ENCODE measurements around the gene GPR183. TPM values are rescaled to one million over a fixed set of nuclear protein-coding genes. Genes with fewer than 3 reads are reported as not detected.

The GPR183 gene
- total and polyA plus RNA-seq, 2 of the 8 experiments (the other 6 are each of a cell fraction or from before 2014, with no cell fraction given) = not detected

DNA sequence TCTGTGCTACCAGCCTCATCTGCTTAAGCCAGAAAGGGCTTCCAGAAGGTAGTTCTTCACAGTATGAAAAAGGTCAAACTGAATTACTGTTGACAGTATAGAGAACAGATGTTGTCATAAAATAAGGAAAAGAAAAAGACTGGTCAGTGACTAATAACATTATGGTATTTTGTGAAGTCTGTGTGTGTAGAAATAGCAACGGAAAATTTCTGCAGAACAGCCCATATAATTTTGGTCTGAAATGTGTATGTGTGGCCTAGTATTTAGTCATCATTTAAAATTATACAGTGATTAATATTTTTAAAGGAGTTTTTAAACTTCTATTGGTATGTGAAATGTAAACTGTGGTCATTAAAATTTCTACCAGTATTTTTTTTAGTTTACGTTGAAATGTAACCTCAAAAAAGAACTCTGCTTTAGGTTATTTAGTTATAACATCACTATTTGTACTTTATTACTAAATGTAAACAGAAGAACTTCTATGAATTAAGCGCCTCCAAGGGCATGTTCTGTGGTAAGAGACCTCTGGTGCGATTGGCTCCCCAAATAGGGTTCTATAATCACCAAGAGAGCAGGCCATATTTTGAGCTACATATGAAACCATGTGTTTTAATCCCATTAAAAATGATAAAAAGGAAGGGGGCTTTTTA lies 3.3 kb upstream of the GPR183 start:
- no peaks in the 10 kb centered on the region for H3K79me2 ChIP-seq (ENCODE audit: control insufficient read depth in 1 of 2, insufficient read depth in 2 of 2, low read length in 2 of 2)
- no peak overlapping the region for H2BK5ac ChIP-seq (ENCODE audit: low read depth, low read length)
- H3K4ac ChIP-seq (replicated peaks; ENCODE audit: insufficient read length, low read depth, low read length) = no peak overlapping the region
- H3K36me3 ChIP-seq (ENCODE audit: control insufficient read depth in 2 of 4, insufficient read depth in 4 of 4, low read length in 3 of 4) = no peaks in the 10 kb centered on the region; a peak in 1 of 8 replicates
- FAIRE-seq (no peak), DNase-seq (ENCODE audit: low read depth in 1 of 2, low spot score in 2 of 2) (no peak)
- H3K27ac ChIP-seq (ENCODE audit: low read depth, low read length) = no peak overlapping the region
- WGBS, 2 experiments (ENCODE audit: extremely low coverage in 1 of 2, insufficient coverage in 1 of 2, insufficient read length in 1 of 2, insufficient replicate concordance in 2 of 2, low coverage in 1 of 2, low lambda C conversion rate in 2 of 2, missing lambda C conversion rate in 1 of 2) = 85% methylated on average over 4 of the region's 4 CpGs; no CpG with 5 or more reads in 1 of the 2 experiments
- H4K5ac ChIP-seq (ENCODE audit: insufficient read length, low read depth, low read length) = no peak overlapping the region
- H4K20me1 ChIP-seq (replicated peaks in 1 of 2; ENCODE audit: control insufficient read depth in 1 of 2, insufficient read depth in 2 of 2, low read length in 2 of 2) = peaks cover 1 to 5% of the 10 kb centered on the region in 2 experiments
- no peak overlapping the region for H3K14ac ChIP-seq (ENCODE audit: insufficient read length)
- no peak overlapping the region for H3K18ac ChIP-seq (ENCODE audit: extremely low read depth, low read length)
- H3K4me1 ChIP-seq (replicated peaks in 1 of 4; ENCODE audit: control insufficient read depth in 3 of 4, insufficient read depth in 4 of 4, low read length in 3 of 4) = peaks cover 0 to 3% (median 0%) of the 10 kb centered on the region in 4 experiments; a peak in 1 of 7 replicates
- no peak overlapping the region for H3K4me3 ChIP-seq (ENCODE audit: extremely low read depth in 1 of 4, insufficient read depth in 2 of 4, low read depth in 3 of 4, low read length in 4 of 4)
- H2BK15ac ChIP-seq (ENCODE audit: low read length) = no peak overlapping the region
- H3K23ac ChIP-seq (ENCODE audit: insufficient read length) = no peak overlapping the region
- no peaks in the 10 kb centered on the region for H3K27me3 ChIP-seq (replicated peaks in 1 of 4; ENCODE audit: control insufficient read depth in 3 of 4, extremely low read depth in 1 of 4, insufficient read depth in 3 of 4, low read length in 3 of 4)
- H3K9ac ChIP-seq (replicated peaks in 1 of 4; ENCODE audit: extremely low read depth in 1 of 4, low read depth in 3 of 4, low read length in 3 of 4) = no peak overlapping the region
- H3K79me1 ChIP-seq (ENCODE audit: low read depth, low read length) = no peaks in the 10 kb centered on the region; the same call in 1 of the 2 replicates
- no peak overlapping the region for H2AFZ ChIP-seq (ENCODE audit: low read length)
- no peak overlapping the region for H2BK20ac ChIP-seq (ENCODE audit: low read length)
- H2BK120ac ChIP-seq (replicated peaks; ENCODE audit: low read depth, low read length) = no peak overlapping the region
- H3K56ac ChIP-seq (replicated peaks; ENCODE audit: insufficient read length, low read depth, low read length) = no peak overlapping the region
- no peaks in the 10 kb centered on the region for H3K23me2 ChIP-seq (ENCODE audit: low read depth, low read length)
- no peak overlapping the region for H2AK5ac ChIP-seq (ENCODE audit: low read depth, low read length)
- no peak overlapping the region for H4K8ac ChIP-seq (ENCODE audit: extremely low read depth, insufficient read depth, low read length)
- no peak overlapping the region for H4K91ac ChIP-seq (replicated peaks; ENCODE audit: insufficient read length, low read length)
- no peak overlapping the region for H3K4me2 ChIP-seq (ENCODE audit: insufficient read depth in 1 of 2, low read depth in 2 of 2, low read length in 2 of 2)
- H3K9me3 ChIP-seq (ENCODE audit: insufficient read depth in 2 of 2, low read depth in 1 of 2, low read length in 1 of 2) = no peaks in the 10 kb centered on the region
- CTCF ChIA-PET (ENCODE audit: partially characterized antibody) = no interaction called here
- POLR2A ChIA-PET (ENCODE audit: partially characterized antibody) = no interaction called here
- H2BK12ac ChIP-seq (ENCODE audit: low read depth, low read length) = no peak overlapping the region
- TF ChIP-seq CBX5 (IDR thresholded peaks at IDR 0.05; ENCODE audit: low read depth, low read length) (no peak), YY1 (IDR thresholded peaks at IDR 0.05; ENCODE audit: low read depth, low read length) (no peak), BCL11A (IDR thresholded peaks at IDR 0.05; ENCODE audit: low read depth in 2 of 2, low read length in 2 of 2) (no peak), SP1 (IDR thresholded peaks at IDR 0.05; ENCODE audit: low read depth, low read length) (no peak), RXRA (IDR thresholded peaks at IDR 0.05; ENCODE audit: insufficient read depth, low read depth, low read length) (no peak), POLR2A (IDR thresholded peaks at IDR 0.05; ENCODE audit: control extremely low read depth in 1 of 2, low read depth in 2 of 2, low read length in 2 of 2) (no peak), SAP30 (IDR thresholded peaks at IDR 0.05; ENCODE audit: insufficient read depth, insufficient replicate concordance, low read length) (no peak), CTBP2 (IDR thresholded peaks at IDR 0.05; ENCODE audit: borderline replicate concordance, insufficient read depth, insufficient read length, low read length) (no peak)
- TF ChIP-seq, protein P1, sequence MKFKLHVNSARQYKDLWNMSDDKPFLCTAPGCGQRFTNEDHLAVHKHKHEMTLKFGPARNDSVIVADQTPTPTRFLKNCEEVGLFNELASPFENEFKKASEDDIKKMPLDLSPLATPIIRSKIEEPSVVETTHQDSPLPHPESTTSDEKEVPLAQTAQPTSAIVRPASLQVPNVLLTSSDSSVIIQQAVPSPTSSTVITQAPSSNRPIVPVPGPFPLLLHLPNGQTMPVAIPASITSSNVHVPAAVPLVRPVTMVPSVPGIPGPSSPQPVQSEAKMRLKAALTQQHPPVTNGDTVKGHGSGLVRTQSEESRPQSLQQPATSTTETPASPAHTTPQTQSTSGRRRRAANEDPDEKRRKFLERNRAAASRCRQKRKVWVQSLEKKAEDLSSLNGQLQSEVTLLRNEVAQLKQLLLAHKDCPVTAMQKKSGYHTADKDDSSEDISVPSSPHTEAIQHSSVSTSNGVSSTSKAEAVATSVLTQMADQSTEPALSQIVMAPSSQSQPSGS (IDR thresholded peaks at IDR 0.05; ENCODE audit: low read length) = no peak
